GM12873 (cell line): ENCODE data around the gene NXPH4.

Source experiments
- CTCF ChIP-seq: IDR thresholded peaks from 2 replicates; pipeline ENCODE4 v1.5.1; 2012; ENCODE audit warnings: low read depth, mild to moderate bottlenecking, moderate library complexity, low read length, control low read depth; ENCODE audit not compliant: insufficient read depth; ENCODE audit errors: missing control alignments

The NXPH4 gene

DNA sequence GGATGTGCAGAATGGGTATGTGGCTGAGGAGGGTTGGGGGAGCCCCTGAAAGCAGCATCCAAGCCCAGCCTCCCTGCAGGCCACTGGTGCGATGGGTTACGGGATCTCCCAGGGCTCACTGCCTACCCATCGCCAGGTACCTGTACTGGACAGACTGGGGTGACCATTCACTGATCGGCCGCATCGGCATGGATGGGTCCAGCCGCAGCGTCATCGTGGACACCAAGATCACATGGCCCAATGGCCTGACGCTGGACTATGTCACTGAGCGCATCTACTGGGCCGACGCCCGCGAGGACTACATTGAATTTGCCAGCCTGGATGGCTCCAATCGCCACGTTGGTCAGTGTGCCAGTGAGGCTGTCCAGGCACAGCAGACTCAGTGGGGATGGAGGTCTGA, 18.3 kb upstream of the NXPH4 start:
- TF ChIP-seq CTCF = no peak

- TF ChIP-seq CTCF = no peak
Measured at GRCh38 chr12:57199191-57199590, 17.4 kb upstream of the NXPH4 start.

- no peak for TF ChIP-seq CTCF
Measured at GRCh38 chr12:57200497-57200896, 16.1 kb upstream of the NXPH4 start.

- TF ChIP-seq CTCF = no peak
Measured at GRCh38 chr12:57201219-57201618, 15.4 kb upstream of the NXPH4 start.

DNA sequence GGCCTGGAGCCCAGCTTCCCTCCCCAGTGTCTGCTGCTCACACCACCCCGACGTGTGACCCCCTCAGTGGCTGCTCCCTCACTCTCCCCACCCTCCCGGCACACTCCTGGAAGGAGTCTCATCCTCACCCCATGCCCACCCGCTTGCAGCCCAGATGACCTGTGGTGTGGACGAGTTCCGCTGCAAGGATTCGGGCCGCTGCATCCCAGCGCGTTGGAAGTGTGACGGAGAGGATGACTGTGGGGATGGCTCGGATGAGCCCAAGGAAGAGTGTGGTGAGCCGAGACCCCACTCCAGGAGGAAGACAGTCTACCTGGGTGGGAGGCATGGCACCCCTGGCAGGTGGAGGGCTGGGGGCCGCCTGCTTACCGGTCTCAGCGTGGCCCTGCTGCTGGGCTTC, 15.0 kb upstream of the NXPH4 start:
- TF ChIP-seq CTCF = no peak

DNA sequence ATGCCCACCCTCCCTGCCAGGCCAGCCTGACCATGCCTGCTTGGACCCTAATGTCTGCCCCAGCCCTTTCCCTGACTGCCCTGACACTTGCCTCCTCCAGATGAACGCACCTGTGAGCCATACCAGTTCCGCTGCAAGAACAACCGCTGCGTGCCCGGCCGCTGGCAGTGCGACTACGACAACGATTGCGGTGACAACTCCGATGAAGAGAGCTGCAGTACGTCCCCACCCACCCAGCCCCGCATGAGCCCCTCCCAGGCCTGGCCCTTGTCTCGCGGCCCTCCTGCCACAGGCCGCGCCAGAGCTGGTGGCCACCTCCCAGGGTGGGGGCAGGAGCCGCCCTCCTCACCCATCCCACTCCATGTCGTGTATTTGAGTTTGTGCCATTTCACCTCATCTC, 14.3 kb upstream of the NXPH4 start:
- no peak for TF ChIP-seq CTCF

DNA sequence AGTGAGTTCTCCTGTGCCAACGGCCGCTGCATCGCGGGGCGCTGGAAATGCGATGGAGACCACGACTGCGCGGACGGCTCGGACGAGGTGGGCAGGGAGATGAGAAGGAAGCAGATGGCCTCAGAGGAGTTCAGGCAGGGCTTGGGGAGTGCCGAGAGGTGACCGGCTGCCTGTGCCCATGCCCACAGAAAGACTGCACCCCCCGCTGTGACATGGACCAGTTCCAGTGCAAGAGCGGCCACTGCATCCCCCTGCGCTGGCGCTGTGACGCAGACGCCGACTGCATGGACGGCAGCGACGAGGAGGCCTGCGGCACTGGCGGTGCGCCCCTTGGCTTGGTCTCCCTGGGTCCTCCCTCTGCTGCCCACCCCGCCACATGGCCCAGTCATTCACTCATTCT, 13.4 kb upstream of the NXPH4 start:
- no peak for TF ChIP-seq CTCF

- TF ChIP-seq CTCF = no peak
Measured at GRCh38 chr12:57203791-57204190, 12.8 kb upstream of the NXPH4 start.
